ENCODE measurements around the gene MAPKAPK2.

The MAPKAPK2 gene

GRCh38 chr1:206708058-206708457 lies 23.4 kb downstream of the MAPKAPK2 start:
- TF ChIP-seq GATA1 (IDR thresholded peaks at IDR 0.05; ENCODE audit: low read depth, low read length) (no peak), POLR2A (IDR thresholded peaks at IDR 0.05; ENCODE audit: low read length) (no peak)
- no peak for DNase-seq

- no peak for DNase-seq
- TF ChIP-seq GATA1 (IDR thresholded peaks at IDR 0.05; ENCODE audit: low read depth, low read length) (no peak), POLR2A (IDR thresholded peaks at IDR 0.05; ENCODE audit: low read length) (no peak)
Observed at GRCh38 chr1:206708882-206709281, 24.2 kb downstream of the MAPKAPK2 start.

- DNase-seq, result no peak
- TF ChIP-seq GATA1 (IDR thresholded peaks at IDR 0.05; ENCODE audit: low read depth, low read length) (no peak), POLR2A (IDR thresholded peaks at IDR 0.05; ENCODE audit: low read length) (no peak)
Observed at GRCh38 chr1:206709322-206709721, 24.6 kb downstream of the MAPKAPK2 start.

- TF ChIP-seq GATA1 (IDR thresholded peaks at IDR 0.05; ENCODE audit: low read depth, low read length), result no peak
- no peak for TF ChIP-seq POLR2A (IDR thresholded peaks at IDR 0.05; ENCODE audit: low read length)
- DNase-seq, result peak in 1 of 2 experiments; percentile 17
Observed at GRCh38 chr1:206709772-206710459, 25.2 kb downstream of the MAPKAPK2 start.

GRCh38 chr1:206710460-206710823 lies 25.7 kb downstream of the MAPKAPK2 start:
- no peak for DNase-seq
- no peak for TF ChIP-seq GATA1 (IDR thresholded peaks at IDR 0.05; ENCODE audit: low read depth, low read length)
- no peak for TF ChIP-seq POLR2A (IDR thresholded peaks at IDR 0.05; ENCODE audit: low read length)

- no peak for TF ChIP-seq POLR2A (IDR thresholded peaks at IDR 0.05; ENCODE audit: low read length)
- TF ChIP-seq GATA1 (IDR thresholded peaks at IDR 0.05; ENCODE audit: low read depth, low read length), result no peak
- DNase-seq, result no peak
Observed at GRCh38 chr1:206713070-206713469, 28.4 kb downstream of the MAPKAPK2 start.

- TF ChIP-seq GATA1 (IDR thresholded peaks at IDR 0.05; ENCODE audit: low read depth, low read length) (no peak), POLR2A (IDR thresholded peaks at IDR 0.05; ENCODE audit: low read length) (no peak)
- DNase-seq, result peak in 1 of 2 experiments; percentile 23
Observed at GRCh38 chr1:206713910-206714312, 29.2 kb downstream of the MAPKAPK2 start.

- DNase-seq, result no peak
- TF ChIP-seq POLR2A (IDR thresholded peaks at IDR 0.05; ENCODE audit: low read length) (no peak), GATA1 (IDR thresholded peaks at IDR 0.05; ENCODE audit: low read depth, low read length) (no peak)
Observed at GRCh38 chr1:206714331-206715058, 29.8 kb downstream of the MAPKAPK2 start.

GRCh38 chr1:206715120-206715519 lies 30.4 kb downstream of the MAPKAPK2 start:
- DNase-seq, result no peak
- TF ChIP-seq POLR2A (IDR thresholded peaks at IDR 0.05; ENCODE audit: low read length), result no peak
- TF ChIP-seq GATA1 (IDR thresholded peaks at IDR 0.05; ENCODE audit: low read depth, low read length), result no peak

GRCh38 chr1:206715552-206716158 lies 30.9 kb downstream of the MAPKAPK2 start:
- TF ChIP-seq POLR2A (IDR thresholded peaks at IDR 0.05; ENCODE audit: low read length), result no peak
- no peak for TF ChIP-seq GATA1 (IDR thresholded peaks at IDR 0.05; ENCODE audit: low read depth, low read length)
- DNase-seq, result no peak

GRCh38 chr1:206716159-206716869 lies 31.6 kb downstream of the MAPKAPK2 start:
- DNase-seq, result no peak
- TF ChIP-seq POLR2A (IDR thresholded peaks at IDR 0.05; ENCODE audit: low read length), result no peak
- no peak for TF ChIP-seq GATA1 (IDR thresholded peaks at IDR 0.05; ENCODE audit: low read depth, low read length)

- TF ChIP-seq POLR2A (IDR thresholded peaks at IDR 0.05; ENCODE audit: low read length) (no peak), GATA1 (IDR thresholded peaks at IDR 0.05; ENCODE audit: low read depth, low read length) (no peak)
- peak; percentile 78 to 87 for DNase-seq
Observed at GRCh38 chr1:206716870-206717673, 32.4 kb downstream of the MAPKAPK2 start.

- TF ChIP-seq POLR2A (IDR thresholded peaks at IDR 0.05; ENCODE audit: low read length) (no peak), GATA1 (IDR thresholded peaks at IDR 0.05; ENCODE audit: low read depth, low read length) (no peak)
- DNase-seq, result no peak
Observed at GRCh38 chr1:206717674-206717989, 32.9 kb downstream of the MAPKAPK2 start.
